Measurements from ENCODE around the gene PHACTR3.

The PHACTR3 gene

DNA sequence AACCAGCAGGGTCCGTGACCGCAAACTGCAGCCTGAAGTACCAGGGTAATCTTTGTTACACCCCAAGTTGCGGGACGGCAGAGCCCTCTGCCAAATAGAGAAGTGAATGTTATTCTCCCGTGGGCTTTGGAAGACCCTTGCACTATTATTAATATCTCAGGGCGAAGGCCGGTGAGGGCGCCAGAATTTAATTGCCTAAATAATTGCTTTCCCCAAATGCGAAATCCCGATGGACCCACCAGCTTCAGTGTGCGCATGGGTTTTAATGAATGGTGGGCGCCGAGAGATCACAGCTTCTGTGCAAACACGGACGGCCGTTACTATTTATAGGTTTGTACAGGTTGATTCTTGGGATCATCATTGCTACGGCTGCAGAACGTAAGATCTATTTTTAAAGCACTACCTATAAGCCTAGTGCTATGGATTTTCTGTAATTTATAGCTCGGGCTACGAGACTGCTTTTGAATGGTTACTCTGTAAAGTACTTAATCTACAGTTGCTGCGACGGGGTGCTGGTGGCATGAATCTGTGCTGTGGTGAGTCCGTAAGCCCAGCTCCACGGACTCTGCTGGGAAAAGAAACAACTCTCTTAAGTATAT lies 15.2 kb upstream of the PHACTR3 start:
- Histone ChIP-seq H3K4me1 (ENCODE audit: control insufficient read depth in 2 of 2, insufficient read depth in 2 of 2, low read length in 2 of 2) (no peaks in the 10 kb centered on the region), H3K9me3 (ENCODE audit: control insufficient read depth in 2 of 2, low read length in 2 of 2) (no peaks in the 10 kb centered on the region), H3K4me3 (ENCODE audit: low read length in 2 of 2) (no peak overlapping the region), H3K27ac (ENCODE audit: low read depth in 2 of 2, low read length in 2 of 2) (no peak overlapping the region), H3K36me3 (ENCODE audit: control insufficient read depth in 2 of 2, insufficient read depth in 2 of 2, low read length in 2 of 2) (no peaks in the 10 kb centered on the region), H3K9ac (ENCODE audit: low read depth in 1 of 2, low read length in 2 of 2) (no peak overlapping the region), H3K27me3 (ENCODE audit: control insufficient read depth in 2 of 2, insufficient read depth in 2 of 2, low read length in 2 of 2) (peaks cover 0 to 3% of the 10 kb centered on the region in 2 donors)

DNA sequence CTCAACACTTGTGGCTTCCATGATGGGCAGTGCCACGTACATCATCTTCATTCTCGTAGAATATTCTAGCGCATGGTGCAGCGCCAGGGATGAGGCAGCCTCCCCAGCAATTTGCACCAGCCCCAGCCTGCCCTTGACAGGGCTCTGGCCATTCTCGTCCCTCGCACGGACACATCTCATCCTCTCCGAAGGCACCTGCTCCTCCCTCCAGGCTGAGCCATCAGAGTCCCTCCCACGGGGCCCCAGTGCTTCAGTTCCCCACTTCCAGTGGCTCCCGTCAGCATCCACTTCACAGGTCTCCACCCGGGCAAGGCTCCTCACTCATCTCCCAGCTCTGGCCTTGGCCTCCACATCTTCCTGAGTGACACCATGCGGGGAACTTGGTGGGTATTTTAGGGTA lies 13.3 kb upstream of the PHACTR3 start:
- Histone ChIP-seq H3K27me3 (ENCODE audit: control insufficient read depth in 2 of 2, insufficient read depth in 2 of 2, low read length in 2 of 2) (peaks cover 0 to 3% of the 10 kb centered on the region in 2 donors), H3K27ac (ENCODE audit: low read depth in 2 of 2, low read length in 2 of 2) (no peak overlapping the region), H3K9ac (ENCODE audit: low read depth in 1 of 2, low read length in 2 of 2) (no peak overlapping the region), H3K4me1 (ENCODE audit: control insufficient read depth in 2 of 2, insufficient read depth in 2 of 2, low read length in 2 of 2) (no peaks in the 10 kb centered on the region), H3K9me3 (ENCODE audit: control insufficient read depth in 2 of 2, low read length in 2 of 2) (no peaks in the 10 kb centered on the region), H3K4me3 (ENCODE audit: low read length in 2 of 2) (no peak overlapping the region), H3K36me3 (ENCODE audit: control insufficient read depth in 2 of 2, insufficient read depth in 2 of 2, low read length in 2 of 2) (no peaks in the 10 kb centered on the region)

DNA sequence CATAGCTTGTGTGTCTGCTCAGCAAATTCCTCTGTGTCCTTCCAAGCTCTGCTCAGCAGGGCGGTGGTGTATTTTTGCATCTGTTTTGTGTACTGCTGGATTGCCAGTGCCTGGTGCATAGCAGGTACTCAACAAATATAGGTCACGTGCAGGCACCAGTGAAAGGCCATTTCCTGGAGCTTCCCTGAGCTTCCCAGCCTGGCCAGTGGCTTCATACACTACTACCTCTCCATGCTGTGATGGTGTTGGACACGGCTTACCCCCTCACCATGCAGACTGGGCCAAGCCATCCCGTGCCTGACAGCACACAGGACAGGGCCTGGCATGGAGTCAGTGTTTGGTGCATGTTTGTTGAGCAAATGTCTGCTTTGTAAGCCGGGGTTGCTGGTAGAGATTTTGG lies 7.7 kb upstream of the PHACTR3 start:
- peaks cover 0 to 8% of the 10 kb centered on the region in 2 donors for H3K27me3 ChIP-seq (ENCODE audit: control insufficient read depth in 2 of 2, insufficient read depth in 2 of 2, low read length in 2 of 2)
- no peak overlapping the region for H3K27ac ChIP-seq (ENCODE audit: low read depth in 2 of 2, low read length in 2 of 2)
- H3K4me1 ChIP-seq (ENCODE audit: control insufficient read depth in 2 of 2, insufficient read depth in 2 of 2, low read length in 2 of 2) = no peaks in the 10 kb centered on the region
- no peak overlapping the region for H3K4me3 ChIP-seq (ENCODE audit: low read length in 2 of 2)
- H3K9ac ChIP-seq (ENCODE audit: low read depth in 1 of 2, low read length in 2 of 2) = no peak overlapping the region
- H3K9me3 ChIP-seq (ENCODE audit: control insufficient read depth in 2 of 2, low read length in 2 of 2) = no peaks in the 10 kb centered on the region
- H3K36me3 ChIP-seq (ENCODE audit: control insufficient read depth in 2 of 2, insufficient read depth in 2 of 2, low read length in 2 of 2) = no peaks in the 10 kb centered on the region

DNA sequence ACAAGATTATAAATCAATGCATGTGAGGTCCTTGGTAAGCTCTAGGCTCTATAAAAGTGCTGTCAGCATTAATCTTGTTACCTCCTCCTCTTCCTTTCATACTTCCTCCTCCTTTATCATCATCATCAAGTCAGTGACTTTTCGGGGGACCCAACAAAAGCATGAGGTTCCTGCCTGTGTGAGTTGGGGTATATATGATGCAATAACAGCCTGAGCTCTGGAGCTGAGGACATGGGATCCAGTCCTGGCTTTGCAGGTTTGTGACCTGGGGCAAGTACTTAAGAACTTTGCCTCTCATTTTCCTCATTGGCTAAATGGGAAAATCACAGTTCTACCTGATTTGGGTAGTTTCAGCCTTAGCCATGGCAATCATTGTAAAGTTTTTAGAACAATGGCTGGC lies 7.1 kb upstream of the PHACTR3 start:
- H3K36me3 ChIP-seq (ENCODE audit: control insufficient read depth in 2 of 2, insufficient read depth in 2 of 2, low read length in 2 of 2) = no peaks in the 10 kb centered on the region
- H3K27me3 ChIP-seq (ENCODE audit: control insufficient read depth in 2 of 2, insufficient read depth in 2 of 2, low read length in 2 of 2) = peaks cover 0 to 8% of the 10 kb centered on the region in 2 donors
- H3K9me3 ChIP-seq (ENCODE audit: control insufficient read depth in 2 of 2, low read length in 2 of 2) = no peaks in the 10 kb centered on the region
- no peak overlapping the region for H3K27ac ChIP-seq (ENCODE audit: low read depth in 2 of 2, low read length in 2 of 2)
- H3K9ac ChIP-seq (ENCODE audit: low read depth in 1 of 2, low read length in 2 of 2) = no peak overlapping the region
- no peak overlapping the region for H3K4me3 ChIP-seq (ENCODE audit: low read length in 2 of 2)
- H3K4me1 ChIP-seq (ENCODE audit: control insufficient read depth in 2 of 2, insufficient read depth in 2 of 2, low read length in 2 of 2) = no peaks in the 10 kb centered on the region

DNA sequence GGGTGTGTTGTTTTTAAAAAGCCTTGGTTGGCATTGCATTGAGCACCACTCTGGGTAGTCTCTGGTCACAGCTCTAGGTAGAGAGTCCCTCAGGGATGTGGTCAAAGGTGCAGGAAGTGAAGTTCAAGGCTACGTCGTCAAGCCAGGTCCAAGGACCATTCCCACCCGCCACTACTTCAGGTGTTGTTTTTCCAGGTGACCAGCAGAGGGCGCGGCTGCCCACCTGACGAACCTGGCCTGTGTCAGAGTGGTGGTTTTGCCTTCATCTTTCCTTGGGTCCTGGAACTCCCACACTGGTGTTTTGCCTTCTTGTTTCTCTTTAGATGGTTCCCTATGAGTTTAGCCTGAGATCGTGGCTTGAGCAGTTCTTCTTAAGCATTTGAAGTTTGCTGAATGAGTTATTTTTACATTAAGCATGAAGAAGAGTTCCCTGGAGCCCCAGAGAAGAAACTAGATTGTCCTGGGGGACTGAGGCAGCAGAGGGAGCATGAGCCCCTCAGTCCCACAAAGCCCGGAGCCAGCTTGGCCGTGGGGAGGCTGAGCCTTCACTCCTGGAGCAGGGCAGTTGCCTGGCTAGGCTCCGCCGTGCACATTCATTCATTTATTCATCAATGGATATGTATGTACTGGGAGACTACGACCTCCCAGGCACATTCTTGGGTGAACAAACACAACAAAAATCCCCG lies 5.6 kb upstream of the PHACTR3 start:
- Histone ChIP-seq H3K9ac (ENCODE audit: low read depth in 1 of 2, low read length in 2 of 2) (no peak overlapping the region), H3K27me3 (ENCODE audit: control insufficient read depth in 2 of 2, insufficient read depth in 2 of 2, low read length in 2 of 2) (peaks cover 12 to 13% of the 10 kb centered on the region in 2 donors), H3K36me3 (ENCODE audit: control insufficient read depth in 2 of 2, insufficient read depth in 2 of 2, low read length in 2 of 2) (no peaks in the 10 kb centered on the region), H3K4me1 (ENCODE audit: control insufficient read depth in 2 of 2, insufficient read depth in 2 of 2, low read length in 2 of 2) (no peaks in the 10 kb centered on the region), H3K4me3 (ENCODE audit: low read length in 2 of 2) (no peak overlapping the region), H3K27ac (ENCODE audit: low read depth in 2 of 2, low read length in 2 of 2) (no peak overlapping the region), H3K9me3 (ENCODE audit: control insufficient read depth in 2 of 2, low read length in 2 of 2) (no peaks in the 10 kb centered on the region)

DNA sequence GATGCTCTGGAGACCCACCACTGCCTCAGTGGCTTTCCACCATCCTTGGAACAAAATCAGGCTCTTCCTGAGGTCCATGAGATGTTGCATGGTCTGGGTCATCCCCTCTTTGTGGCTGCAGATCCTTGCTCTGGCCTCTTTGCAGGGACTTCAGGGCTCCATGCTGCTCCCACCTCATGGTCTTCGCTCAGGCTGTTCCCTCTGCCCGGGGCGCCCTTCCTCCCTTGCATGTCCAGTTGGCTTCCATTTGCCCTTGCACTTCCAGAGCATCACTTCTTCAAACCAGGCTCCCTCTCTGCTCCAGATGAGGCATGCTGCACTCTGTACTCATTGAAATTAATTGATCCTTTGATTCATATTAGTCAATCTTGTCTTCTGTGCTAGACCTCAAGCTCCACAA lies 4.4 kb upstream of the PHACTR3 start:
- H3K36me3 ChIP-seq (ENCODE audit: control insufficient read depth in 2 of 2, insufficient read depth in 2 of 2, low read length in 2 of 2) = no peaks in the 10 kb centered on the region
- H3K4me3 ChIP-seq (ENCODE audit: low read length in 2 of 2) = no peak overlapping the region
- H3K9me3 ChIP-seq (ENCODE audit: control insufficient read depth in 2 of 2, low read length in 2 of 2) = no peaks in the 10 kb centered on the region
- no peak overlapping the region for H3K27ac ChIP-seq (ENCODE audit: low read depth in 2 of 2, low read length in 2 of 2)
- H3K9ac ChIP-seq (ENCODE audit: low read depth in 1 of 2, low read length in 2 of 2) = no peak overlapping the region
- peaks cover 11 to 12% of the 10 kb centered on the region in 2 donors for H3K27me3 ChIP-seq (ENCODE audit: control insufficient read depth in 2 of 2, insufficient read depth in 2 of 2, low read length in 2 of 2)
- no peaks in the 10 kb centered on the region for H3K4me1 ChIP-seq (ENCODE audit: control insufficient read depth in 2 of 2, insufficient read depth in 2 of 2, low read length in 2 of 2)

DNA sequence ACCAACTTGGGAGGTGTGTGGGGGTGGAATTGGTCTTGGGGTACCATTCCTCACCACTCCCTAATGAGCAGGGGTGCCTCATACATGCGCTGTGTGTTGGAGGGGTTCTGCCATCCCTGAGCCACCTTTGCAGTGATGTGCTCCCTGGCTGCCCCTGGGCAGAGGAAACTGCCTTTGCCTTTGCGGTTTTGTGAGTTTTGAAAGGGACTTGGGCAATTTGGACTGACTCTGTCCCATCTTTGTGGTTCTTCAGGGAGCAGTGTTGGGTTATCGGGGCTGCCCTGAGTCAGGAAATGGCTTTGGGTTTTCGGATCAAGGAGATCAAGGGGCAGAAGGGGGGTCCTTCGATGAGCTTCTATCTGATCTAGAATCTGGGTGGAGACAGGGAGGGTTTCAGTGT lies 3.9 kb upstream of the PHACTR3 start:
- Histone ChIP-seq H3K4me3 (ENCODE audit: low read length in 2 of 2) (no peak overlapping the region), H3K27ac (ENCODE audit: low read depth in 2 of 2, low read length in 2 of 2) (no peak overlapping the region), H3K9me3 (ENCODE audit: control insufficient read depth in 2 of 2, low read length in 2 of 2) (no peaks in the 10 kb centered on the region), H3K9ac (ENCODE audit: low read depth in 1 of 2, low read length in 2 of 2) (no peak overlapping the region), H3K36me3 (ENCODE audit: control insufficient read depth in 2 of 2, insufficient read depth in 2 of 2, low read length in 2 of 2) (no peaks in the 10 kb centered on the region), H3K27me3 (ENCODE audit: control insufficient read depth in 2 of 2, insufficient read depth in 2 of 2, low read length in 2 of 2) (peaks cover 11 to 12% of the 10 kb centered on the region in 2 donors), H3K4me1 (ENCODE audit: control insufficient read depth in 2 of 2, insufficient read depth in 2 of 2, low read length in 2 of 2) (no peaks in the 10 kb centered on the region)

DNA sequence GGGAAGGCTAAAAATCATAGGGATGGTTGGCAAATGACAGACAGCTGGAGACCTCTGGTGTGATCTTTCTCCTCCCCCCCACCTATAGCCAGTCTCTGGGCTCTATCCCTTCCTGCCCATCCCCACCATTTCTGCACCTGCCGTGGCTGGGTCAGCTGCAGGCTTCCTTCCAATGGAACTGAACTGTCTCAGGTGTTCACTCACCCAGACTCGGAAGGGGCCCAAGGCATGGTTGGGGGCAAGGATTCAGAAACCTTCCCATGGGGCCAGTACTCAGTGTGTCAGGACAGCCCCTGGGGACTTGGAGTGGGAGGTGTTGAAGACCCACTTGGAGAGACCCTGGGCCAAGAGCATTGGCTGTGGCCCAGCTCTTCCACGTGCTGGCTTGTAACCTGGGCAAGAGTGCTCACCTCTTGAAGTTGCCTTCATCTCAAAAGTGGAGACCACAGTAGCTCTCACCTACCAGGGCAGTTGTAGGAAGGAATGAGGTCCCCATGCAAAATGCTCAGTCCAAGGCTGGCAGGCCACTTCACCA lies 1.7 kb upstream of the PHACTR3 start:
- Histone ChIP-seq H3K4me3 (ENCODE audit: low read length in 2 of 2) (no peak overlapping the region), H3K36me3 (ENCODE audit: control insufficient read depth in 2 of 2, insufficient read depth in 2 of 2, low read length in 2 of 2) (no peaks in the 10 kb centered on the region), H3K9me3 (ENCODE audit: control insufficient read depth in 2 of 2, low read length in 2 of 2) (no peaks in the 10 kb centered on the region), H3K4me1 (ENCODE audit: control insufficient read depth in 2 of 2, insufficient read depth in 2 of 2, low read length in 2 of 2) (no peaks in the 10 kb centered on the region), H3K9ac (ENCODE audit: low read depth in 1 of 2, low read length in 2 of 2) (no peak overlapping the region), H3K27ac (ENCODE audit: low read depth in 2 of 2, low read length in 2 of 2) (no peak overlapping the region), H3K27me3 (ENCODE audit: control insufficient read depth in 2 of 2, insufficient read depth in 2 of 2, low read length in 2 of 2) (peaks cover 13 to 19% of the 10 kb centered on the region in 2 donors)

DNA sequence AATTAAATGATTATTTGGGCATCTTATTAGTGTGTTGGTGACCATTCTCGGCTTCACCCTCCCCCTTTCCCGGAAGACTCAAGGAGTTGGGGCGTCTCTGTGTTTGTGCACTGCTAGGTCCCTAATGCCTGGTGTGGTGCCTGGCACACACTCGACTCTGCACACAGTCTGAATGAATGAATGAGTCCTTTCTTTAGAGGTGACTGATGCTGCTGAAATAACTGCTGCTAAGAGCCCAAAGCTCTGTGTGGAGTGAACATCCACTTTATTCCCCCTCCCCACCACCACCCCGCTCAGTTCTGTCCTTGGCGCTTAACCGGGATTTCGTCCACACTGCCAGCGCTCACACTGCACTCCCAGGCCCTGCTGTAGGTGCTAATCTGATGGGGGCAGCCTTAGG lies 1.2 kb upstream of the PHACTR3 start:
- no peak overlapping the region for H3K9ac ChIP-seq (ENCODE audit: low read depth in 1 of 2, low read length in 2 of 2)

DNA sequence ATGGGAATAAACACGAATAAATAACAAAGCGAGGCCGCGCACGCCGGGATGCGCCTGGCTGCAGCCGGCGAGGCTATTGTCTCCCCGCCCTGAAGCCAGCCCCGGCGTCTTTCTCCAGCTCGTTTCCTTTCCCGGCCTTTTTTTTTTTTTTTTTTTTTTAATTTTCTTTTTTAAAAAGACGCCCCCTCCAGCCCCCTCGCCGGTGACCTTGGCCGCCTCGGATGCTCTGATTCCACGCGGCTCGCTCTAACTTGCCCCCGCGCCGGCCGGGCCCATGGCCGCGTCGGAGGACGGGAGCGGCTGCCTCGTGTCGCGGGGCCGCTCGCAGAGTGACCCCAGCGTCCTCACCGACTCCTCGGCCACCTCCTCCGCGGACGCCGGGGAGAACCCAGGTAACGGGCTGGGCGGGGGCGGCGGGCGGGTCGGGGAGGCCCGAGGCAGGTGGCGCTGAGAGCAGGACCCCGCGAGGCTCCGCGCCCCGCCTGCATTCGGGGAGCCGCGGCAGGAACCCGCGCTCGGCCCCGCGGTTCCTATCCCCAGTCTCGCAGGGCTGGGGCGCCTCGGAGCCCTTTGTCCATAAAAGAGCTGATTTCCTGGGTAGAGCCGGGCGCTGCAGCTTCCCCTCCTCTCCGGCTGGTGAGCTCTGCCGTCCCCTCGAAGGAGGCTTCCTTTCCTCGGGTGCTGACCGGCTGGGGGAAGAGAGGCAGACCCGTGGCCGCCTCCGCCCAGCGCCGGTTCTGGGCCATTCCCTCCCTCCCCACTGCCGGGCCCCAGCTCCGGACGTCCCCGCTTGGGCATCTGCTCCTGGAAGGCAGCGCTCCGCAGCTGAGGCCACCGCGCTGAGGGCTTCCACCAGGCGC lies 631 bp downstream of the PHACTR3 start:
- H3K4me1 ChIP-seq (ENCODE audit: control insufficient read depth in 2 of 2, insufficient read depth in 2 of 2, low read length in 2 of 2) = no peaks in the 10 kb centered on the region
- H3K27me3 ChIP-seq (ENCODE audit: control insufficient read depth in 2 of 2, insufficient read depth in 2 of 2, low read length in 2 of 2) = peaks cover 17 to 18% of the 10 kb centered on the region in 2 donors
- H3K9me3 ChIP-seq (ENCODE audit: control insufficient read depth in 2 of 2, low read length in 2 of 2) = no peaks in the 10 kb centered on the region
- no peak overlapping the region for H3K9ac ChIP-seq (ENCODE audit: low read depth in 1 of 2, low read length in 2 of 2)
- no peaks in the 10 kb centered on the region for H3K36me3 ChIP-seq (ENCODE audit: control insufficient read depth in 2 of 2, insufficient read depth in 2 of 2, low read length in 2 of 2)
- H3K4me3 ChIP-seq (ENCODE audit: low read length in 2 of 2) = no peak overlapping the region
- H3K27ac ChIP-seq (ENCODE audit: low read depth in 2 of 2, low read length in 2 of 2) = no peak overlapping the region

More for the DNA sequence above, 1.2 kb upstream of the PHACTR3 start:
- no peaks in the 10 kb centered on the region for H3K4me1 ChIP-seq (ENCODE audit: control insufficient read depth in 2 of 2, insufficient read depth in 2 of 2, low read length in 2 of 2)
- H3K9me3 ChIP-seq (ENCODE audit: control insufficient read depth in 2 of 2, low read length in 2 of 2) = no peaks in the 10 kb centered on the region
- H3K27me3 ChIP-seq (ENCODE audit: control insufficient read depth in 2 of 2, insufficient read depth in 2 of 2, low read length in 2 of 2) = peaks cover 18 to 20% of the 10 kb centered on the region in 2 donors
- no peak overlapping the region for H3K4me3 ChIP-seq (ENCODE audit: low read length in 2 of 2)
- no peak overlapping the region for H3K27ac ChIP-seq (ENCODE audit: low read depth in 2 of 2, low read length in 2 of 2)
- H3K36me3 ChIP-seq (ENCODE audit: control insufficient read depth in 2 of 2, insufficient read depth in 2 of 2, low read length in 2 of 2) = no peaks in the 10 kb centered on the region
